ENCODE results near the gene C16orf86.

Gene C16orf86

DNA sequence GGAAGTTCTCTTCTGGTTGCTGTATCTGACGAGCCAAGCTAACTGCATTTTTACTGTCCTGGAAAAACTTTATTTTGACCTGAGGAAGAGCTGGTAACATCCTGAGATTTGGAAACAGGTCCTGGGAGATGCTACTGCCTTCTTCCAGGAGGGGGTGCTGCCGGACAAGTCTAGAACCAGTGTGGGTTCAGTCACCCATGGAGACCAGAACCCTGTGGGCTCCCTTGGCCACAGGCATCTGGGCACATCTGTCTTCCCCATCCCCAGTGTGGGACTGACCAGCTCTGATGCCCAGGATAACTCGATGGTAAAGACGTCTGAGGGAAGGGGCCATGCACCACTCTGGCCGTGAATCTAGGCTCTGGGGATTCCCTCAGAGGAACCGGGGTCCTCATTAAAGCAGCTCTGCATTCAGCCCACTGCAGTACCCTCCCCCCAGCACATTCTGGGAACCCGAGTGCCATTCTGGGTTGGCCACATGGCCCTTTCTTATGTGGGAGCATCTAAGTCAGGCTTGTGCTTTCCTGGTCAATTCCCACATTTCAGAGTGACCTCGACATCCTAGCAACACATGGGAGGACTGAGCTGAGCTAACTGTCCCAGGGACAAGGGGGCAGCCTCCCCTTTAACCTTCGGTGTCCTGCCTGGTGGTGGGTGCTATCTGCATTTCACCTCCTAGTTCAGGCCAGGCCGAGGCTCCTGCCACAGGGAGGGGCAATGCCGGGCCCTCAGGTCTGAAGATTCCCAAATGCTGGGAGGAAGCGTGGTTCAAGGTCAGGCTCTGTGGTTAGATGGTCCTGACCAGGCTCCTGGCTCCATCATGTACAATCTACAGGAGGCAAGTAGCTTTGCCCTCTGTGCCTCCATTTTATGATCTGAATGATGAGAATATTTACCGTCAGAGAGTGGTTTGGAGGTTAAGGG is 6.4 kb downstream of the C16orf86 start:
- no peak overlapping the region for H3K4me3 ChIP-seq (ENCODE audit: low read depth, low read length)

DNA sequence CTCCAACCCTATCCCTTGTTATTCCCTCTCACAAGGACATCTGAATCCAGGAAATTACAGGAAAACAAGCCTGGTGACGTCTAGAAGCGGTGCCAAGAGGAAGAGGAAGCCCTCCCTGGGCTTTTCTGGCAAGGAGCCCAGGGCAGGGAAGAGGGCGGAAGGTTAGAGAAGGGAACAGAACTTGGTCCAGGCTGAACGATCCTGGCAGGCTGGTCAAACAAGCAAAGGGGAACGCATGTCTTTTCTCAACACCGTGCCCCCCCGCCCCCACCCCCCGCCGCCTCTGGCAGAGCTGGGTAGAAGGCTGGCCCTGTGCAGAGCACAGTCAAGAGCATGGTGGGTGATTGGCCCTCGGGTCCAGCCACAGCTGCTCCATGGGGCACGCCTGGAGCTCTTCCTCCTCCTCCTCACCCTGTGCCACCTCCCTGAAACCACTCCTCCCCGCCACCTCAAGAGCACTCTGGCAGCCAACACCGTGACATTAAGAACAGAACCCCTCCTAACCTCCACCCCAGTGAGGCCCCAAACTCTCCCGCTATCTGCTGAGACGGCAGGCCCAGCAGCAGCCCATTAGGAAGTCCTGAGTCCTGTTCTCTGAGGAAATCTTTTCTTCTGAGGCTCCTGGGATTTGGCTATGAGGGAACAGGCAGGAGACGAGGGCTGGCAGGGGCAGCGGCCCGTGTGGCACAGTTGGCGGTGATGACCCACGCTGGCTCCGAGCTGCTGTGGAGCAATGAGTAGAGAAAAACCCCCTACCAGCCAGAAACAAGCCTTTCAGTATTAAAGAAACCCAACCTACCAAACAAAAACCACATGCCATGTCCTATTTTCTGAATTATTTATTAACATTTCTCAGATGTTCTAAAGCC is 7.3 kb downstream of the C16orf86 start:
- Histone ChIP-seq H3K9me3 (ENCODE audit: severe bottlenecking) (no peaks in the 10 kb centered on the region), H3K27me3 (ENCODE audit: insufficient read depth, low read depth, severe bottlenecking) (no peaks in the 10 kb centered on the region), H3K36me3 (peaks cover 6% of the 10 kb centered on the region), H3K4me3 (ENCODE audit: low read depth, low read length) (no peak overlapping the region), H3K27ac (no peak overlapping the region)
- no peak for DNase-seq
- TF ChIP-seq, protein P1, sequence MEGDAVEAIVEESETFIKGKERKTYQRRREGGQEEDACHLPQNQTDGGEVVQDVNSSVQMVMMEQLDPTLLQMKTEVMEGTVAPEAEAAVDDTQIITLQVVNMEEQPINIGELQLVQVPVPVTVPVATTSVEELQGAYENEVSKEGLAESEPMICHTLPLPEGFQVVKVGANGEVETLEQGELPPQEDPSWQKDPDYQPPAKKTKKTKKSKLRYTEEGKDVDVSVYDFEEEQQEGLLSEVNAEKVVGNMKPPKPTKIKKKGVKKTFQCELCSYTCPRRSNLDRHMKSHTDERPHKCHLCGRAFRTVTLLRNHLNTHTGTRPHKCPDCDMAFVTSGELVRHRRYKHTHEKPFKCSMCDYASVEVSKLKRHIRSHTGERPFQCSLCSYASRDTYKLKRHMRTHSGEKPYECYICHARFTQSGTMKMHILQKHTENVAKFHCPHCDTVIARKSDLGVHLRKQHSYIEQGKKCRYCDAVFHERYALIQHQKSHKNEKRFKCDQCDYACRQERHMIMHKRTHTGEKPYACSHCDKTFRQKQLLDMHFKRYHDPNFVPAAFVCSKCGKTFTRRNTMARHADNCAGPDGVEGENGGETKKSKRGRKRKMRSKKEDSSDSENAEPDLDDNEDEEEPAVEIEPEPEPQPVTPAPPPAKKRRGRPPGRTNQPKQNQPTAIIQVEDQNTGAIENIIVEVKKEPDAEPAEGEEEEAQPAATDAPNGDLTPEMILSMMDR (IDR thresholded peaks at IDR 0.05; ENCODE audit: low read depth, low read length): no peak

More for the DNA sequence above, 6.4 kb downstream of the C16orf86 start:
- no peak overlapping the region for H3K27ac ChIP-seq
- peak; percentile 74 for DNase-seq
- no peaks in the 10 kb centered on the region for H3K9me3 ChIP-seq (ENCODE audit: severe bottlenecking)
- H3K36me3 ChIP-seq: peaks cover 6% of the 10 kb centered on the region
- TF ChIP-seq, protein P1 (IDR thresholded peaks at IDR 0.05; ENCODE audit: low read depth, low read length): peak; percentile 87
- H3K27me3 ChIP-seq (ENCODE audit: insufficient read depth, low read depth, severe bottlenecking): no peaks in the 10 kb centered on the region

DNA sequence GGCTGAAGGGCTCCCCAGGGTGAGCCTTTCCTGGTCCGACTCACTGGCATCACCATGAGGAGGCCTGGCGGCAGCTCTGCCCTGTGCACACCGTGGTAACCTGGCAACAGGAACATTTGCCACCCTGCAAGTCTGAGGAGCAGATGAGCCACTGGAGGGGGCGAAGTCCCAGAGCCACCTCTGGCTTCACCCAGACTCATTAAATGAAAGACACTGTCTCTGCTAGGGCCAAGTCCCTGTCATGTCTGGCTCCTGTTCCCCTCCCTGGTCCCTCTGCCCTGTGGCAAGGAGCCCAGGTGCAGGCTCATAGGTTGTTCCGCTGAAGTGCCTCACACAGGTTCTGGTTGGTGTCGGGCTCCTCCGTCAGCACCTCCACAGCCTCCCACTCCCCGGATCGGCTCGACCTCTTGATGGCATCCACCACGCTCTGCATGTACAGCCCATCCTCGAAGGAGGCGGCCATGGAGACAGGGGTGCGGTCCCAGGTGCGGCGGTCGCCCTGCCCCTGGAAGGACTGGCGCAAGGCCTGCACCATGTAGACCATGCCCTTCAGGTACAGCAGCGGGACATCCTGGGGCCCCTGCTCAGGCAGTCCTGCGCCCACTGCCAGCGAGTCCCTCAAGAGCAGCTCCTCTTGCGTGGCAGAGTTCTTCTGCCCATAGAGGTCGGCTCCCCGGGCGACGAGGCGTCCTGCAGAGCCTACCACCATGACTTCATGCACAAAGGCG is 8.4 kb downstream of the C16orf86 start:
- H3K4me3 ChIP-seq (ENCODE audit: low read depth, low read length): no peak overlapping the region
- H3K9me3 ChIP-seq (ENCODE audit: severe bottlenecking): no peaks in the 10 kb centered on the region
- DNase-seq: no peak
- TF ChIP-seq, protein P1 (IDR thresholded peaks at IDR 0.05; ENCODE audit: low read depth, low read length): no peak
- H3K27ac ChIP-seq: no peak overlapping the region
- no peaks in the 10 kb centered on the region for H3K27me3 ChIP-seq (ENCODE audit: insufficient read depth, low read depth, severe bottlenecking)
- H3K36me3 ChIP-seq: peaks cover 6% of the 10 kb centered on the region

DNA sequence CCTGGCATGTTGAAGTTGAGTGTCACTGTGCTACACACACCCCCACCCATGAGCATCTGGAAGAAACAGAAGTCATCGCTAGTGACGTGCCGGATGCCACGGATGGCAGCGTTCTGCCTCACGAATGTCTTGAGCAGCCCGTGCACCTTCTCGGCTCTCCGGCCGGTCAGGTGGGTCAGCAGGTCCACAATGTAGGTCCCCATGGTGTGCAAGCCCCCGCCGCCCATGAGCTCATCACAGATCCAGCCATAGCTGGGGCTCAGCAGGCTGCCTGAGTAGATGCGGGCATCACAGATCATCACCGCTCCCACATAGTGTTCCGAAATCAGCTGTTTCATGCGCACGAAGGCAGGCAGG is 8.9 kb downstream of the C16orf86 start:
- Histone ChIP-seq H3K9me3 (ENCODE audit: severe bottlenecking) (no peaks in the 10 kb centered on the region), H3K4me3 (ENCODE audit: low read depth, low read length) (no peak overlapping the region), H3K27ac (no peak overlapping the region), H3K36me3 (peaks cover 6% of the 10 kb centered on the region), H3K27me3 (ENCODE audit: insufficient read depth, low read depth, severe bottlenecking) (no peaks in the 10 kb centered on the region)
- TF ChIP-seq, protein P1 (IDR thresholded peaks at IDR 0.05; ENCODE audit: low read depth, low read length): no peak
- no peak for DNase-seq

DNA sequence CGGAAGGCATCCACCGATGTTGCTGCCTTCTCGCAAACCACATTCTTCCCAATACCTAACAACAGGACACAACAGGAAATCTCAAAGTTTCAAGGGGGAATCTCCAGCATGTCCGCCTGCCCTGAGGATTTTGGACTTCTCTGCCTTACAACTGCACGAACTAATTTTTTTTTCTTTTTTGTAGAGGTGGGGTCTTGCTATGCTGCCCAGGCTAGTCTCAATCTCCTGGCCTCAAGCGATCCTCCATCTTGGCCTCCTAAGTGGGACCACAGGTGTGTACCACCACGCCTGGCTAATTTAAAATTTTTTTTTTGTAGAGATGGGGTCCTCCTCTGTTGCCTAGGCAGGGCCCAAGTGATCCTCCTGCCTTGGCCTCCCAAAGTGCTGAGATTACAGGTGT is 9.4 kb downstream of the C16orf86 start:
- no peak overlapping the region for H3K4me3 ChIP-seq (ENCODE audit: low read depth, low read length)
- TF ChIP-seq, protein P1 (IDR thresholded peaks at IDR 0.05; ENCODE audit: low read depth, low read length): no peak
- H3K36me3 ChIP-seq: peaks cover 6% of the 10 kb centered on the region
- no peak for DNase-seq
- H3K9me3 ChIP-seq (ENCODE audit: severe bottlenecking): no peaks in the 10 kb centered on the region
- no peaks in the 10 kb centered on the region for H3K27me3 ChIP-seq (ENCODE audit: insufficient read depth, low read depth, severe bottlenecking)
- H3K27ac ChIP-seq: no peak overlapping the region
